OCI-LY1 (cell line): ENCODE results near the gene TPST2.

ENCODE experiments used
- EZH2 ChIP-seq: fragments of 200-600 bp; sonication (generic), shearing (Covaris generic); IDR thresholded peaks from 2 replicates; pipeline ENCODE4 v1.8.0; 2017; ENCODE audit warnings: borderline replicate concordance, mixed run types, mild to moderate bottlenecking, antibody characterized with exemption, low read length, moderate library complexity, mixed read lengths
- TF ChIP-seq, protein P1 (sequence below): fragments of 200-600 bp; sonication (generic), shearing (Covaris generic); IDR thresholded peaks from 2 replicates; pipeline ENCODE4 v1.5.1; 2017; ENCODE audit warnings: mild to moderate bottlenecking, antibody characterized with exemption, low read length, moderate library complexity, mixed read lengths

- TF ChIP-seq, protein P1, sequence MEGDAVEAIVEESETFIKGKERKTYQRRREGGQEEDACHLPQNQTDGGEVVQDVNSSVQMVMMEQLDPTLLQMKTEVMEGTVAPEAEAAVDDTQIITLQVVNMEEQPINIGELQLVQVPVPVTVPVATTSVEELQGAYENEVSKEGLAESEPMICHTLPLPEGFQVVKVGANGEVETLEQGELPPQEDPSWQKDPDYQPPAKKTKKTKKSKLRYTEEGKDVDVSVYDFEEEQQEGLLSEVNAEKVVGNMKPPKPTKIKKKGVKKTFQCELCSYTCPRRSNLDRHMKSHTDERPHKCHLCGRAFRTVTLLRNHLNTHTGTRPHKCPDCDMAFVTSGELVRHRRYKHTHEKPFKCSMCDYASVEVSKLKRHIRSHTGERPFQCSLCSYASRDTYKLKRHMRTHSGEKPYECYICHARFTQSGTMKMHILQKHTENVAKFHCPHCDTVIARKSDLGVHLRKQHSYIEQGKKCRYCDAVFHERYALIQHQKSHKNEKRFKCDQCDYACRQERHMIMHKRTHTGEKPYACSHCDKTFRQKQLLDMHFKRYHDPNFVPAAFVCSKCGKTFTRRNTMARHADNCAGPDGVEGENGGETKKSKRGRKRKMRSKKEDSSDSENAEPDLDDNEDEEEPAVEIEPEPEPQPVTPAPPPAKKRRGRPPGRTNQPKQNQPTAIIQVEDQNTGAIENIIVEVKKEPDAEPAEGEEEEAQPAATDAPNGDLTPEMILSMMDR = no peak
- TF ChIP-seq EZH2 = no peak
Measured at GRCh38 chr22:26514419-26515161, 75.3 kb downstream of the TPST2 start.
